ENCODE data around the gene DCAF17. TPM values are rescaled to one million over a fixed set of nuclear protein-coding genes. Genes with fewer than 3 reads are reported as not detected.

DCAF17 gene
- total RNA-seq, 1 experiment from 2014 or later: 11.1 TPM

DNA sequence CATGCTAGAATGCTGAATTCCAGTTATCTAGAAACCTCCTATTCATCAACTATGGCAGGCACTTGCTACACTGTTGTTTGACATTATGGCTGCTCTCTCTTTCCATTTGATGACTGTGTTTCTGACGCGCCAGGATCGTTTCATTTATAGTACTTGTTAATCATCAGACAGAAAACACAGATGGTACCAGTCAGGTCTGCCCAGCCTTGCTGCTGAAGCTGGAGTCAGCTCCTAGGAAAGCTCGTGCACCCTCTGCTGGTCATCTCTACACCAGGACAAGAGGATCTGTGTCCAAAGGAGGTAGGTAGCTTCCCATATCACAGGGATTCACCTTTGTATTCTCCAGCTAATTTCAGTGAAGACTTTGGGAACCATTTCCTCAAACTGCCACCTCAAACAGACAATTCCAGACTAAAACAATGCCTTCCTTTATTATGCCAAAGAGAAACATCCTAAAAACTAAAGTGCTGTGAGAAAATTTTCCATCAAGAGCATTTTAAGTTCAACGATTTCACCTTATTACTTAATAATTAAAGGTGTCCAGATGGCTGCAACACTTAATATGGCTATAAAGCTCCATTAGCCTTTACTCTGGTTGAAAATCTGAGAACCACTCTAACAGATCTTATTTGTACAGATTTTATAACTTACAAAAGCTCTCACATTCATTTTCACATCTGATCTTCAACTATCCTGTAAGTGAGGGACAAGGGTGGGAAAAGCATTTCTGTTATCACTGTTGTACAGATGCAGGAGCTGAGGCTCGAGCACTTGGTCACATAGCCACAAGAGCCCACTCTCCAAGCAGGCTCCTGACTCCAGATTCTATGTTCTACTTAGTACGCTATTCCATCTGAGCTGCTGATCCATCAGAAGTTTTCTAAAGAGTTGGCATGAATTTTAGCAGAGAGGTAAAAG lies 17.8 kb upstream of the DCAF17 start:
- intact Hi-C loops (cut with micrococcal nuclease): loop anchor here (1.0 to 5.0 kb wide), 6 partner anchors 51 to 443 kb away; no protein-coding TSS in a partner anchor
- no peaks in the 10 kb centered on the region for H3K27me3 ChIP-seq (ENCODE audit: low read length)
- H3K4me1 ChIP-seq (ENCODE audit: insufficient read depth, low read length): peaks cover 22% of the 10 kb centered on the region
- peak overlapping the region; percentile 25 for H3K4me2 ChIP-seq (ENCODE audit: low read length)
- no peaks in the 10 kb centered on the region for H3F3A ChIP-seq (ENCODE audit: low read length, unreplicated experiment)
- no peak overlapping the region for H3K4me3 ChIP-seq (ENCODE audit: low read length)
- TF ChIP-seq, protein P1, sequence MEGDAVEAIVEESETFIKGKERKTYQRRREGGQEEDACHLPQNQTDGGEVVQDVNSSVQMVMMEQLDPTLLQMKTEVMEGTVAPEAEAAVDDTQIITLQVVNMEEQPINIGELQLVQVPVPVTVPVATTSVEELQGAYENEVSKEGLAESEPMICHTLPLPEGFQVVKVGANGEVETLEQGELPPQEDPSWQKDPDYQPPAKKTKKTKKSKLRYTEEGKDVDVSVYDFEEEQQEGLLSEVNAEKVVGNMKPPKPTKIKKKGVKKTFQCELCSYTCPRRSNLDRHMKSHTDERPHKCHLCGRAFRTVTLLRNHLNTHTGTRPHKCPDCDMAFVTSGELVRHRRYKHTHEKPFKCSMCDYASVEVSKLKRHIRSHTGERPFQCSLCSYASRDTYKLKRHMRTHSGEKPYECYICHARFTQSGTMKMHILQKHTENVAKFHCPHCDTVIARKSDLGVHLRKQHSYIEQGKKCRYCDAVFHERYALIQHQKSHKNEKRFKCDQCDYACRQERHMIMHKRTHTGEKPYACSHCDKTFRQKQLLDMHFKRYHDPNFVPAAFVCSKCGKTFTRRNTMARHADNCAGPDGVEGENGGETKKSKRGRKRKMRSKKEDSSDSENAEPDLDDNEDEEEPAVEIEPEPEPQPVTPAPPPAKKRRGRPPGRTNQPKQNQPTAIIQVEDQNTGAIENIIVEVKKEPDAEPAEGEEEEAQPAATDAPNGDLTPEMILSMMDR (conservative IDR thresholded peaks at IDR 0.05; ENCODE audit: low read depth, low read length): peak; percentile 95
- no peak for TF ChIP-seq EZH2phosphoT487 (IDR thresholded peaks at IDR 0.05; ENCODE audit: borderline replicate concordance, low read length)
- H2AFZ ChIP-seq (ENCODE audit: low read length): peak overlapping the region; percentile 32; the same call in 1 of the 2 replicates
- no peak overlapping the region for H3K9ac ChIP-seq (ENCODE audit: low read length)
- CTCF ChIA-PET: interaction anchor here (0.6 to 1.1 kb wide), 10 partner anchors 12 to 908 kb away, joined by 3 to 6 read pairs (median 4); partner anchors contain the start of genes GORASP2 and TLK1
- no TSS peak for BruUV-seq (replicated peaks)
- H3K36me3 ChIP-seq (ENCODE audit: low read depth, low read length): no peaks in the 10 kb centered on the region
- H3K27ac ChIP-seq (ENCODE audit: low read length): peak overlapping the region; percentile 23; the same call in 1 of the 2 replicates
- DNase-seq (peak; percentile 96), ATAC-seq (peak; percentile 98)
- H4K20me1 ChIP-seq (ENCODE audit: low read length): no peaks in the 10 kb centered on the region
- POLR2A ChIA-PET (ENCODE audit: unreplicated experiment): interaction anchor here (0.5 kb wide), 1 partner anchor 296 kb away, joined by 3 read pairs; no protein-coding TSS in a partner anchor
- H3K79me2 ChIP-seq (ENCODE audit: low read length): peaks cover 41% of the 10 kb centered on the region
- no peaks in the 10 kb centered on the region for H3K9me2 ChIP-seq (replicated peaks; ENCODE audit: low read length)
- no peaks in the 10 kb centered on the region for H3K9me3 ChIP-seq (ENCODE audit: low read length)

DNA sequence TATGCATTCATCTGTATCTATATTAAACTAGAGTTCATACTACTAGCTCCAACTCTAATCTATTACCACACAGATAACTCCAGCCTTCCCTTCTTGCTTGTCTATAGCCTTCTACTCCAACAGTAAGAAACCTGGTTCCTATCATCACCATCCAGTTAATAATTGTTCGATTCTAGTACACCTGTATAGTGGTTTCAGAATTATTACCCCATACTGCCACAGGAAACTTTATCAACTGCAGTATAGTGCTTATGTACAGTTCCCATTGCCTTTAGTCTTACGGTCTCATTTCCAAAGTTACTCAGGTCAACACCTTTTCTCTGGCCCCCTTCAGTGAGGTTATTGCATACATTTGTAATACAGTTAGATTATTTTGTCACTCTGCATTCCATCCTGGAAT lies 14.7 kb upstream of the DCAF17 start:
- H3F3A ChIP-seq (ENCODE audit: low read length, unreplicated experiment): no peaks in the 10 kb centered on the region
- DNase-seq (no peak), ATAC-seq (no peak)
- no peak overlapping the region for H3K27ac ChIP-seq (ENCODE audit: low read length)
- no peaks in the 10 kb centered on the region for H3K9me2 ChIP-seq (replicated peaks; ENCODE audit: low read length)
- no peaks in the 10 kb centered on the region for H3K9me3 ChIP-seq (ENCODE audit: low read length)
- TF ChIP-seq EZH2phosphoT487 (IDR thresholded peaks at IDR 0.05; ENCODE audit: borderline replicate concordance, low read length) (no peak), EZH2 (IDR thresholded peaks at IDR 0.05; ENCODE audit: low read length, unreplicated experiment) (no peak)
- TF ChIP-seq, protein P1 (conservative IDR thresholded peaks at IDR 0.05; ENCODE audit: low read depth, low read length): no peak
- peaks cover 4% of the 10 kb centered on the region; the same call in 1 of the 2 replicates for H3K4me1 ChIP-seq (ENCODE audit: insufficient read depth, low read length)
- H3K4me3 ChIP-seq (ENCODE audit: low read length): no peak overlapping the region
- no peaks in the 10 kb centered on the region for H3K27me3 ChIP-seq (ENCODE audit: low read length)
- no peaks in the 10 kb centered on the region for H4K20me1 ChIP-seq (ENCODE audit: low read length)
- no peak overlapping the region for H3K9ac ChIP-seq (ENCODE audit: low read length)
- no TSS peak for BruUV-seq (replicated peaks)
- H3K4me2 ChIP-seq (ENCODE audit: low read length): no peak overlapping the region
- H3K36me3 ChIP-seq (ENCODE audit: low read depth, low read length): peaks cover 16% of the 10 kb centered on the region
- no peak overlapping the region for H2AFZ ChIP-seq (ENCODE audit: low read length)
- H3K79me2 ChIP-seq (ENCODE audit: low read length): peaks cover 24% of the 10 kb centered on the region
- CTCF ChIA-PET: no interaction called here
- intact Hi-C loops (cut with micrococcal nuclease): loop anchor here (5.0 kb wide), 1 partner anchor 192 kb away; no protein-coding TSS in a partner anchor
- POLR2A ChIA-PET (ENCODE audit: unreplicated experiment): no interaction called here

Measured in PC-3 (cell line).